Stimulated activated CD4-positive, alpha-beta T cell treated with anti-CD3 and anti-CD28 coated beads, TNF-alpha, amount 100 ng/mL, for 4 hours (primary cell): ENCODE measurements around the gene CCNA1.

Experiments
- DNase-seq, 3 experiments: peaks; one replicate each; pipeline ENCODE4 v3.0.0-alpha.2; 2020; ENCODE audit warnings: low read depth in 3 of 3

The CCNA1 gene

GRCh38 chr13:36453516-36453915 is 21.2 kb downstream of the CCNA1 start:
- DNase-seq = no peak

DNA sequence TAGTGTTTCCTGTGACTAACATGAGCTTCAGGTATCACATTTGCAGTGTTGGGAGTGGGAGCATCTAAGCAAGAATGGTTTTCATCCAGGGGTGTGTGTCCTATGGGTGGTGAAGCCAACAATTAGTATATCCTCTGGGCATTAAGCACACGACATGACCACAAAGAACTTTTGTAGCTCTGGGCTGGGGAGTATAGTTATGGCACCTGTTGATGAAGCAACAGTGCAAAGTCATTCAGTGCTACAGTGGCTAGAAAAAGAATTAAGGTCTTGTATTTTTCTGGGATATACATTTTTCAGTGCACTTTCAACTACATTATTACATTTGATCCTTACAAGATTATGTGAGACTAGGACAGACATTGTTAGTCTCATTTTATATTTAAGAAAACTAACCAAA is 21.8 kb downstream of the CCNA1 start:
- DNase-seq = no peak

DNA sequence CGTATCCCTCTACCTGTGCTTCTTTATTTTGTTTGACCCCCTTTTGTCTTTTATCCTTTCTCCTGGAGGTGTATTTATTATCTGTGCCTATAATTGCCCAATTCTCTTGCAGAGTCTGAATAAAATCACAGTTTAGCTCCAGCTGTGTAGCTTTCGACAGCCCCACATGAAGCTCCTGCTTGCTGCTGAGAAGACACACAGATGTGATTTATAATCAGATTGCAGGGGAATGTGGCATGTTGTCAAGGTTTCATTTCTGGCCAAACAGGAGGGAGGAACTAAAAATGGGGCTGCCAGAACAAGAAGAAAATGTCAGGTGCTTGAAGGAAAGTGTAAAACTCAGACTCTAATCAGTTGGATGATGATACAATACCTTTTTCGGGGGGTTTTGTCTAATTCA is 22.7 kb downstream of the CCNA1 start:
- DNase-seq = no peak

- no peak for DNase-seq
Observed at GRCh38 chr13:36456577-36456976, 24.3 kb downstream of the CCNA1 start.

- DNase-seq = no peak
Observed at GRCh38 chr13:36461506-36461905, 29.2 kb downstream of the CCNA1 start.

- DNase-seq = no peak
Observed at GRCh38 chr13:36475468-36475867, 43.2 kb downstream of the CCNA1 start.

DNA sequence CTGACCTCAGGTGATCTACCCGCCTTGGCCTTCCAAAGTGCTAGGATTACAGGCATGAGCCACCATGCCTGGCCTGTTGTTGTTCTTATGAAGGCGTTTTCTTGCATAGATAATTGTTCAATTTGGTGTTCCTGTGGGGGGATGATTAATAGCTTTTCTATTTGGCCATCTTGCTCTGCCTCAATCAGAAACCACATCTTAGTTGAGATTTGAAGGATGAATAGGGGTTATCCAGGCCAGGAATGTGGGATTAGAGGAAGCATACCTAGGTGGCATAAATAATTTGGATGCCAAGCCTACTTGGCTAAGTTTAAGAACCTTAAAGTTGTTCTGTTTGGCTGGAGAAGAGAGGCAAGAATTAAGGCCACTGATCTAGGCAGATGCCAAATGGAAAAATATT is 44.4 kb downstream of the CCNA1 start:
- DNase-seq = no peak

DNA sequence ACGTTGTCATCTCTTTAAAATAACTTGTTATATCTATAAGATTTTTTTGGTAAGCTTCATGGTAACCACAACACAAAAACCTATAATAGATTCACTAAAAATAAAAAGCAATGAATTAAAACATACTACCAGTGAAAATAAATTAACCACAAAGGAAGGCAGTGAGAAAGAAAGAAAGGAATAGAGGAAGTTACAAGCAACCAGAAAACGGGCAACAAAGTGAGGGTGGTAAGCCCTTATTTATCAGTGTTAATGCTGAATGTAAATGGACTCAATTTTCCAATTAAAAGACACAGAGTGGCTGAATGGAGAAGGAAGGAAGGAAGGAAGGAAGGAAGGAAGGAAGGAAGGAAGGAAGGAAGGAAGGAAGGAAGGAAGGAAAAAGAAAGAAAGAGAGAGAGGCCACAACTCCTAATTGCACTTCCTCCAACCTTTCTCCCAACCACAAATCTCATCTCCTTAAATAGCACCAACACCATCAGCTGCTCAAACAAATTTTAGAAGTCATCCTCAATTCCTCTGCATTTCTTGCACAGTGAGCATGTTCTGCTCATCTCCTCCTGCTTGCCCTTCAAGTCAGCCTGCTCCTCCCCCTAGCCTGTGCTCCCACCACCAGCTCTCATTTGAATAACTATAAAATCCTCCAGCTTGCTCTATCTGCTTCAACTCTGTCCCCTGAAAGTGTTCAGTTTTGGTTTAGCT is 48.6 kb downstream of the CCNA1 start:
- DNase-seq = no peak

DNA sequence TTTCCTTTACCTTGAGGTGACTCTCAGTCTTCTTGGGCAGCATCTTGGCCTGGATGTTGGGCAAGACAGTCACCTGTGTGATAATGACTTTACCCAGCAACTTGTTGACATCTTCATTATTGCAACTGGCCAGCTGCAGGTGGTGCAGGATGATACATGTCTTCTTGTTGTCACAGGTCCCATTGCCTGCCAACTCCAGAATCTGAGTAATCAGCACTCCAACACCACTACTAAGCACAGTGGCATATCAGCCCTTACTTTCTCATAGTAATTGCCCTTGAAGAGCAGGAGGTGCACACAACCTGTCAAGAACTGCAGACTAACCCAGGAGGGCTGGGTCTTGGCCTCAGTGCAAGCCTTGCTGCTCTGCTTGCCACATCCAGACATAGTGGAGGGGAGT is 57.8 kb downstream of the CCNA1 start:
- DNase-seq = no peak
